ENCODE data around the gene MAP6.

MAP6 gene

GRCh38 chr11:75627906-75628668 is 40.8 kb downstream of the MAP6 start:
- no peak for DNase-seq (ENCODE audit: low read depth)

- DNase-seq (ENCODE audit: low read depth), result no peak
These were observed 41.8 kb downstream of the MAP6 start for GRCh38 chr11:75626889-75627529.

GRCh38 chr11:75625991-75626888 is 42.6 kb downstream of the MAP6 start:
- DNase-seq (ENCODE audit: low read depth), result no peak

- no peak for DNase-seq (ENCODE audit: low read depth)
These were observed 43.8 kb downstream of the MAP6 start for GRCh38 chr11:75625021-75625420.

DNA sequence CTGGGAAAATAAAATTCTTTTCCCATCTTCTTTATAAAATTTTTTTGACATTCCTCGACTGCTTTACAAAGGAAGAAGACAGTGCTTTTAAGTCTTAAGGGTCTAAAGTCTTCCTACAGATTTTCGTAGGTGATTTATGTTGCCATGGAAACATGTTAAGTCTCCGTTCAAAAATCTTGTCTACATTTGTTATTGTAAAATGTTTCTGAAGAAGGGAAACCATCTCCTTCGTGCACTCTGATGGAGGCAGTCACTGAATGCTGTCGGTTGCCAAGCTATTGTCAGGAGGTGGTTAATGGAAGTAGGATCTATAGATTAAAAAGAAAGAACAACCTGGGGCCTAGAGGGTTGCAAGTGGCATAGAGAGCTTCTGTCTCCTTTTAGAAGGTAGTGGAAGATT is 52.6 kb downstream of the MAP6 start:
- no peak for DNase-seq (ENCODE audit: low read depth)

GRCh38 chr11:75615751-75616150 is 53.1 kb downstream of the MAP6 start:
- no peak for DNase-seq (ENCODE audit: low read depth)

DNA sequence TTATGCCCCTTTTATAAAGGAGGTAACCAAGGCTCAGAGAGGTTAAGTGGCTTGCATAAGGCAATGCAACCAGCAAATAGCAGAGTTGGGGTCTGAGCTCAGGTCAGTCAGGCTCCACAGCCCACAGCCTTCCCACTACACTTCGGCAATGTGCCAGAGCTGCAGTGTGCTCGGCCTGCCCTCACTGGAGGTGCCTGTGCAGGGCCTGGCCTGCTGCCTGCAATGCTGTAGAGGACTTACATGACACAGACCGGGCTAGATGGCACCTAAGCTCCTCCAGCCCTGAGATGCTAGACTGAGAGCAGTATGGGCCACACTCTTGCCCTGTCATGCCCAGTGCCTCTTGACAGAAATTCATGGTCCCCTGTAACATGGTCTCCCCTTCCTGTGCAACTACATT is 57.0 kb downstream of the MAP6 start:
- no peak for DNase-seq (ENCODE audit: low read depth)

DNA sequence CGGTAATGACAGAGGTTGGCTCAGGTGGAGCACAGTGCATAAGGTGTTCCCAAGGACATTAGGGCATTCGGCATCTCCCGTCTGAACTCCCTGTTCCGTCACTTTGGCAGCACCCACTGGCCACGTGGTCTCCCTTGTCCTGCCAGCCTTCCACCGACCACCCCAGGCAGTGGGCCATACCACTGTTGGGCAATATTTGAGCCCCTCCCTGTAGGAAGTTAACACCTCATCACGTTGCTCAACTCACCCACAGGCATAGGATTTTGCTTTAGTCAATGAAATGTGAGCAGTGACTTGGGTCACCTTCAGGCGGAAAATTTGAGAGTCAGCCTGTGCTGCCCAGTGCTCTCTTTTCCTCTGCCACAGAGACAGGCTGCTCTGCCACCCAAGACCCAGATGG is 62.7 kb downstream of the MAP6 start:
- DNase-seq (ENCODE audit: low read depth), result no peak

GRCh38 chr11:75603791-75604736 is 64.8 kb downstream of the MAP6 start:
- DNase-seq (ENCODE audit: low read depth), result no peak

- DNase-seq (ENCODE audit: low read depth), result no peak
These were observed 65.9 kb downstream of the MAP6 start for GRCh38 chr11:75602951-75603350.

GRCh38 chr11:75601494-75601893 is 67.3 kb downstream of the MAP6 start:
- DNase-seq (ENCODE audit: low read depth), result no peak

DNA sequence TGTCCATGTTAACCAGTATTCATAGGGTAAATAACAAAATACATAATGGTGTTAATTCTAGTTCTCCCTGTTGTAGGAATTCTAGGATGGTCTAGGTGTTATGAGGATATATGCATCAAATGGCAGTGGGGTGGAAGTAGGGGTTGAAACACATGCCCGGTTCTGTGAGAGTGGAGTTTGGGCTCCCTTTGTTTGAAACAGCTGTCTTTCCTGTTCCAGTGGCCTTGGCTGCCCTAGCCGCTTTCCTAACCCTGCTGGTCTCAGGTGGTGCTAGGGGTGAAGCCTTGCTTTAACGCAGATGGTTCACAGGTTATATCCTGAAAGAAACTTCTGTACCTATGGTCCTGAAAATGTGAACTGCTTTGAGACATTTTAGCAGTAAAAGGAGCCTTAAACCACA is 68.5 kb downstream of the MAP6 start:
- DNase-seq (ENCODE audit: low read depth), result no peak

- no peak for DNase-seq (ENCODE audit: low read depth)
These were observed 69.9 kb downstream of the MAP6 start for GRCh38 chr11:75598900-75599299.

GRCh38 chr11:75598264-75598663 is 70.6 kb downstream of the MAP6 start:
- DNase-seq (ENCODE audit: low read depth), result no peak

DNA sequence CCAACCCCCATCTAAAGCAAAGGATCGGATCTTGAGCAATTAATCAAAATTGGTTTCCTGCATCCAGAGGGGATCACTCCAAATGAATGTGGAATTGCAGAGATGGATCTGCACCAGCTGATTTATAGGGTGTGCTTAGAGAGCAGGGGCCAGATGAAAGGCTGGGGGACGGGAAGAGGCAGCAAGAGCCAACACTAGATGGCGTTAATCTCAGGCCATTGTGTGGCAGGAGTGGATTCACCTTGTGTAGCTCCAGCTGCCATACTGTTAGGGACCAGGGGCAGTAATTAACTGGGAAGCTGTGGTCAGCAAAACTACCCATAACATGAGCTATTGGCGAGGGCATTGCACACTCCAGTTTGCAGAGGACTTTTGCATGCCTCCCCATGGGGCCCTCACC is 71.2 kb downstream of the MAP6 start:
- no peak for DNase-seq (ENCODE audit: low read depth)

DNA sequence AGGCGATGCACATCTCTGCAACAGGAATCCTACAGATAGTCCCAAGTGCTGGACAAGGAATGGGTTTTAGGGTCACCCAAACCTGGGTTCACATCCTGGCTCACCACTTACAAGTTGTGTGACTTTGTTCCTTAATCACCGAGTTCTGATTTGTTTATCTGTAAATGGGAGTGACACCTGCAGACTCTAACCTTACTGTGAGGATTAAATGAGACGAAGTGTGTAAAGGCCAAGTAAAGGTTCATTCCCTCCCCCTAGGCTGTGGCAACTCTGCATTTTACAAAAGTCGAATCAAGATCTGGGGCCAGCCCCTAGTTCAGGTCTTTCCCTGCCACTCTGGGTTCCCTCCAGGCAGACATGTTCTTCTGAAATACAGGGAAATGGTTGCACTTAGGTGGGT is 71.9 kb downstream of the MAP6 start:
- DNase-seq (ENCODE audit: low read depth), result no peak

GRCh38 chr11:75595429-75595828 is 73.4 kb downstream of the MAP6 start:
- no peak for DNase-seq (ENCODE audit: low read depth)

DNA sequence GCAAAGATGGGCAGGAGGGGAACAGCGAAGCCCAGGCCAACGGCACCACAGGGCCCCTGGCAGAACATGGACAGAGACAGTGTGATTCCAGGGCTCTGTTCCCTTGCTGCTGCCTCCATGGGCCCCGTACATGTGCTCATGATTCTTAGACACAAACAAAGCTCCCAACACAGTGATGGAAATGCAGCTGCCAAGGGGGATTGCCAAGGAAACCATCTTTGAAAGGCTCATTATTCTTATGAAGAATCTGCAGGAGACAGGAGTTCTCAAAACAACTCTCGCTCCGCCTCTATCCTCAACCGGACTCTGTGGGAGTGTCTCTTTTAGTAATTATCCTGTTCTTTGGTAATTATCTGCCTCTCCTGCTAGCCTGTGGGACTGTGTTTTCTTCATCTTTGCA is 74.6 kb downstream of the MAP6 start:
- DNase-seq (ENCODE audit: low read depth), result no peak

DNA sequence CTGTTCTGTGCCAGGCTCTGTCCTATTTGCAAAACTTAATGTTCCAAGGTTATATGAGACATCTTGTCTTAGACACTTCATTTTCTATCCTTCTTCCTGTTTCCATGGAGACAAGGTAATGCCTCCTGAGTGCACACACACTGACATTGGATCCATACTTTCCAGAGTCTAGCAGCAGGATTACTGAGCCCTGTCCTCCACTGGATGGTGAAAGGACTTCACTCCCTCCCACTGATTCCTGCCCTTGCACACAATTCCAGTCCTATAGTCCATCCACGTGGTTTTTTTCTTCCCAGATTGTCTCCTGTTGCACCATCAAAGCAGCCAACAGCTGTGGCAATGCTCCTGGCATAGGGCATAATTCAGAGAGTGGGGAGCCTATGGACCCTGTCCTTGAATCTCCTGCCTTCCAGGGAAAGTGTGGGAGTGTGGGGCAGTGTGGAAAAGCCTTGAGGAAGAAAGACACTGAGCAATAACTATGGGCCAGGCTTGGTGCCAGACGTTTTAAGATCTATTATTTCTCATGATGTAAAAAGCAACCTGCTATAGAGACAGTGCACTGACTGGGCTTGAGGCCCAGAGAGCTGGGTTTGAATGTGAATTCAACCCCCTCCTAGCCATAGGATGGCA is 75.4 kb downstream of the MAP6 start:
- no peak for DNase-seq (ENCODE audit: low read depth)

DNA sequence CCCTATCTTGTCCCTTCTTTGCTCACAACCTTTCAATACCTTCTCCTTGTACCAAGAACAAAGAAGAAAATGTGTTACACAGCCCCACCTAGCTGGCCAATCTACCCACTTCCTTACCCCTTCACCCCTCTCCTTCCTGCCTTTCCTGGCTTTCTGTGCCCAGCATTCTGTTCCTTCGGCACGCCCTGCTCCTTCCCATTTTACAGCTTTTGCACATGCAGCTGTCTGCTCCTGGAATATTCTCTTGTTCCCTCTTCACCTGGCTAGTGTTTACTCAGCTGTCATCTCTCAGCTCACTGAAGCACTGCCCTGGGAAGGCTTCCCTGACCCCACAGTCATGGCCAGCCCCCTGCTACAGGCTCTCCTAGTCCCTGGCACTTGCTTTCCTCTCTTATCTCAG is 76.1 kb downstream of the MAP6 start:
- no peak for DNase-seq (ENCODE audit: low read depth)

GRCh38 chr11:75591966-75592365 is 76.9 kb downstream of the MAP6 start:
- DNase-seq (ENCODE audit: low read depth), result no peak
